Endothelial cell (in vitro differentiated cells): ENCODE data around the gene TNIK. TPM values are rescaled to one million over a fixed set of nuclear protein-coding genes. Genes with fewer than 3 reads are reported as not detected.

Source experiments
- DNase-seq: peaks from one replicate; pipeline ENCODE4 v3.0.0; 2021; ENCODE audit warnings: low spot score
- H3K27ac Mint-ChIP-seq: one replicate; pipeline ENCODE4 v1.8.0; 2021; ENCODE audit warnings: mixed read lengths, inconsistent platforms; ENCODE audit not compliant: unreplicated experiment
- H3K27me3 Mint-ChIP-seq: one replicate; pipeline ENCODE4 v1.8.0; 2021; ENCODE audit warnings: mild to moderate bottlenecking, moderate library complexity, mixed read lengths, inconsistent platforms; ENCODE audit not compliant: unreplicated experiment
- H3K36me3 Mint-ChIP-seq: one replicate; pipeline ENCODE4 v1.8.0; 2021; ENCODE audit warnings: mild to moderate bottlenecking, low read depth, mixed read lengths, inconsistent platforms; ENCODE audit not compliant: unreplicated experiment
- H3K4me1 Mint-ChIP-seq: one replicate; pipeline ENCODE4 v1.8.0; 2021; ENCODE audit warnings: mild to moderate bottlenecking, mixed read lengths, inconsistent platforms; ENCODE audit not compliant: unreplicated experiment
- H3K4me3 Mint-ChIP-seq: one replicate; pipeline ENCODE4 v1.8.0; 2021; ENCODE audit warnings: mild to moderate bottlenecking, mixed read lengths, inconsistent platforms; ENCODE audit not compliant: unreplicated experiment
- H3K9me3 Mint-ChIP-seq: one replicate; pipeline ENCODE4 v1.8.0; 2021; ENCODE audit warnings: mixed read lengths, inconsistent platforms; ENCODE audit not compliant: unreplicated experiment
- total RNA-seq: library from RNA; stranded (reverse); fragmentation: NEBNext Ultra II Directional; extraction: Animal tissue kit (Norgen Biotek cat#: 25700); gene quantifications from one replicate; pipeline ENCODE4 v1.2.1, GENCODE V29; 2021; ENCODE audit not compliant: unreplicated experiment
- TF ChIP-seq, protein P1 (sequence below): fragments of 200-600 bp; sonication (generic); IDR thresholded peaks from one replicate; pipeline ENCODE4 v1.5.0; 2021; ENCODE audit warnings: antibody characterized with exemption; ENCODE audit not compliant: unreplicated experiment

The TNIK gene
- total RNA-seq, 1 donor from 2014 or later: 67.0 TPM

DNA sequence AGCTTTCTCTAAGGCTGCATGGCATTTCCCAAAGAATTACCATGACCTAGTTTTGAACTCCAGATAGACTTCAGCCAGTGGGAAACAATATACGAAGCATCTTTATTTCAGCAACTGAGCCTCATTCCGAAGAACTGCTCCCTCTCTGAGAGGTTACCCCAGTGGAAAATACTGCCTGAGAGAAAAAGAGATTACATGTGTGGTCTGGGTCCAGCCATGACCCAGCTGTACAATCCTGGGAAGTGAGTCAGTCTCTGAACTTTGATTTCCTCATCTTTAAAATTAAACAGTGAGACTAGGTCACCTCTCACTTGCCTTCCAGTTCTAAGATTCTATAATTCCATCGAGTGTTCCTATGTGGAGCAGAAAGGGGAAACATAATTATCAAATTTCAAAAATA lies 42.4 kb downstream of the TNIK start:
- TF ChIP-seq, protein P1, sequence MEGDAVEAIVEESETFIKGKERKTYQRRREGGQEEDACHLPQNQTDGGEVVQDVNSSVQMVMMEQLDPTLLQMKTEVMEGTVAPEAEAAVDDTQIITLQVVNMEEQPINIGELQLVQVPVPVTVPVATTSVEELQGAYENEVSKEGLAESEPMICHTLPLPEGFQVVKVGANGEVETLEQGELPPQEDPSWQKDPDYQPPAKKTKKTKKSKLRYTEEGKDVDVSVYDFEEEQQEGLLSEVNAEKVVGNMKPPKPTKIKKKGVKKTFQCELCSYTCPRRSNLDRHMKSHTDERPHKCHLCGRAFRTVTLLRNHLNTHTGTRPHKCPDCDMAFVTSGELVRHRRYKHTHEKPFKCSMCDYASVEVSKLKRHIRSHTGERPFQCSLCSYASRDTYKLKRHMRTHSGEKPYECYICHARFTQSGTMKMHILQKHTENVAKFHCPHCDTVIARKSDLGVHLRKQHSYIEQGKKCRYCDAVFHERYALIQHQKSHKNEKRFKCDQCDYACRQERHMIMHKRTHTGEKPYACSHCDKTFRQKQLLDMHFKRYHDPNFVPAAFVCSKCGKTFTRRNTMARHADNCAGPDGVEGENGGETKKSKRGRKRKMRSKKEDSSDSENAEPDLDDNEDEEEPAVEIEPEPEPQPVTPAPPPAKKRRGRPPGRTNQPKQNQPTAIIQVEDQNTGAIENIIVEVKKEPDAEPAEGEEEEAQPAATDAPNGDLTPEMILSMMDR: no peak
- no peak for DNase-seq
- H3K27ac Mint-ChIP-seq: no peak overlapping the region
- no peak overlapping the region for H3K4me3 Mint-ChIP-seq
- no peaks in the 10 kb centered on the region for H3K36me3 Mint-ChIP-seq
- H3K27me3 Mint-ChIP-seq: no peaks in the 10 kb centered on the region
- H3K4me1 Mint-ChIP-seq: peaks cover 6% of the 10 kb centered on the region
- no peaks in the 10 kb centered on the region for H3K9me3 Mint-ChIP-seq

DNA sequence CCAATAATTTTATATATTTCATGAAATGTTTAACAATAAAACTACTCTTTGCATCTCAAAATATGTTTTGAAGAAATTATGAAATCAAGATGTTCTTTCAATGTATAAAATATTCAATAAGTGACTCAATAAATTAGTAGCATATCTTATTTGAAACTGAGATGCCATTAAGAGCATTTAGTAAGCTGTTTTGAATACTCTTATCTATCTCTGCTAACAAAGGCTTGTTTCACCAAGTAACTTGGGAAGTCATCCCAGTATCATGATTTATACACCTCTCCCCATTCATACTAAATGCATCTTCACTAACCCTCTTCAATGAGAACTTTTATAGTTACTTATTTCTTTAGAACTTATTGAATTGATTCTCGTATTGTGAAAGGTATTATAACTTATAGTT lies 43.1 kb downstream of the TNIK start:
- H3K27me3 Mint-ChIP-seq: no peaks in the 10 kb centered on the region
- DNase-seq: no peak
- peaks cover 5% of the 10 kb centered on the region for H3K4me1 Mint-ChIP-seq
- H3K36me3 Mint-ChIP-seq: no peaks in the 10 kb centered on the region
- TF ChIP-seq, protein P1: no peak
- no peaks in the 10 kb centered on the region for H3K9me3 Mint-ChIP-seq
- H3K27ac Mint-ChIP-seq: no peak overlapping the region
- no peak overlapping the region for H3K4me3 Mint-ChIP-seq

DNA sequence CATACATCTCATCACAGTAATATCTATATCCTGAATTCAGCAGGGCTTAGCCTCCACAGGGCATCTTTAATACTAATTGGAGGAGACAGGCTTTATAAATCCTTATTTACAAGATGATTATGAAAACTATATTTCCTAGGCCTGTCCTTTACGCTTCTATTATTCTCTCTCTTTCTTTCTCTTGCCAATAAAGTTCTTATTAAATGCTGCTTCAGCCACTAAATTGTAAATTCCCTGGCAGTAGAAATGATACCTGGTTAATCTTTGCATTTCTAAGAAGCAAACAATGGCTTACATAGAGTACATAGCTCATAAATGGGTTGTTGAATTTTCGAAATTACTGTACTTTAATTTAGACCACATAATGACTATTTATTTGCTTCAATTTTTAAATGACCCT lies 43.5 kb downstream of the TNIK start:
- no peak for DNase-seq
- Mint-ChIP-seq H3K9me3 (no peaks in the 10 kb centered on the region), H3K36me3 (no peaks in the 10 kb centered on the region), H3K27me3 (no peaks in the 10 kb centered on the region), H3K4me1 (peaks cover 5% of the 10 kb centered on the region), H3K4me3 (no peak overlapping the region), H3K27ac (no peak overlapping the region)
- TF ChIP-seq, protein P1: no peak

DNA sequence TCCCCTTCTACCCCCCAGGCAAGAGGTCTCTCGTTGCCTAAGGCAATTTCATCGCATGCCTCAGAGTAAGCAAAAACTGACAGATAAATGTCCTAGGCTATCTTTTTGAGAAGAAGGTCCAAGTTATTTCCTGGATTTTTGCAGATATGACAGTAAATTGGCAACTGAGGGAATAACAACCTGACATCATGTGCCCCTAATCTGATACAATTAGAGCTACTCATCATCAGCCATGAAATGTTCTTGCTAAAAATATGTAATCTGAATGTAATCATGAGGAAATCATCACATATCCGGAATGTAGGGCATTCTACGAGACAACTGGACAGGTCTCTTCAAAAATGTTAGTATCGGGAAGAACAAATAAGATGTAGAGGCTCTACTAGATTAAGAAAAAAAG lies 44.1 kb downstream of the TNIK start:
- DNase-seq: no peak
- no peak overlapping the region for H3K4me3 Mint-ChIP-seq
- TF ChIP-seq, protein P1: no peak
- peaks cover 5% of the 10 kb centered on the region for H3K4me1 Mint-ChIP-seq
- no peak overlapping the region for H3K27ac Mint-ChIP-seq
- no peaks in the 10 kb centered on the region for H3K36me3 Mint-ChIP-seq
- no peaks in the 10 kb centered on the region for H3K27me3 Mint-ChIP-seq
- H3K9me3 Mint-ChIP-seq: no peaks in the 10 kb centered on the region

DNA sequence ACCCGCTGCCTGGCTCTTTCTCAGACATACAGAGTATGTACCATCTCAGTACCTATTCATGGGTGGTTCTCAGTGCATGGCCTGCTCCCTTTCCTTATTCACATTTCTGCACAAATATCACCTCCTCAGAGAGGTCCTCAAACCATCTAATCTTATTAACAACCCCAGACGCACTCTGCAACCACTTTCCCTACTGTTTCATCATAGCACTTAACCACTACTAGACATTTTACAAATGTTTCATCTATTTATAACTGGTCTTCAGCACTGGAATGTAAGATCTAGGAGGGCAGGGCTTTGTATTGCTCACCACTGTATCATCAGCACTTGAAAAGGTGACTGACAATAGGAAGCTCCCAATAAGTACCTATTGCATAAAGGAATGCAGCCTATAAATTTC lies 45.1 kb downstream of the TNIK start:
- H3K27ac Mint-ChIP-seq: no peak overlapping the region
- H3K36me3 Mint-ChIP-seq: no peaks in the 10 kb centered on the region
- TF ChIP-seq, protein P1: no peak
- no peaks in the 10 kb centered on the region for H3K27me3 Mint-ChIP-seq
- no peak for DNase-seq
- H3K4me1 Mint-ChIP-seq: peaks cover 5% of the 10 kb centered on the region
- no peak overlapping the region for H3K4me3 Mint-ChIP-seq
- H3K9me3 Mint-ChIP-seq: no peaks in the 10 kb centered on the region
